Activated T-cell treated with anti-CD3 and anti-CD28 coated beads, Interleukin-2, amount 50 U/mL, for 4 hours (primary cell): Measurements from ENCODE around the gene XCR1. TPM values are rescaled to one million over a fixed set of nuclear protein-coding genes. Genes with fewer than 3 reads are reported as not detected.
"Not testable (repeated sequence)": the region's sequence is repeated elsewhere in the genome, so short reads cannot be mapped to it uniquely, and the experiment has no call there.

Experiments
- ATAC-seq, 2 donors: fragments of 200-7000 bp; cut with Tn5 transposase; one replicate each; pipeline ENCODE4 v1.10.0; 2021
- DNase-seq: peaks from one replicate; pipeline ENCODE4 v3.0.0-alpha.2; 2020
- H3K27me3 Mint-ChIP-seq: one replicate; pipeline ENCODE4 v1.8.0; 2021; ENCODE audit warnings: low read depth, mixed read lengths
- H3K36me3 Mint-ChIP-seq: one replicate; pipeline ENCODE4 v1.8.0; 2022; ENCODE audit warnings: mixed read lengths; ENCODE audit not compliant: insufficient read depth
- H3K4me1 Mint-ChIP-seq: one replicate; pipeline ENCODE4 v1.8.0; 2021; ENCODE audit warnings: low read depth, mixed read lengths
- H3K4me3 Mint-ChIP-seq: one replicate; pipeline ENCODE4 v1.8.0; 2021; ENCODE audit warnings: mild to moderate bottlenecking, moderate library complexity, mixed read lengths
- H3K9me3 Mint-ChIP-seq: one replicate; pipeline ENCODE4 v1.8.0; 2021; ENCODE audit warnings: mixed read lengths
- total RNA-seq, 3 donors: library from RNA; stranded (reverse); gene quantifications; one replicate each; pipeline ENCODE4 v1.2.1, GENCODE V29; 2021

The XCR1 gene
- total RNA-seq, 3 donors from 2014 or later, result not detected

- no peak for ATAC-seq
- peaks cover 1% of the 10 kb centered on the region for H3K36me3 Mint-ChIP-seq
- peaks cover 4% of the 10 kb centered on the region for H3K4me1 Mint-ChIP-seq
- no peaks in the 10 kb centered on the region for H3K27me3 Mint-ChIP-seq
- no peak overlapping the region for H3K4me3 Mint-ChIP-seq
- H3K9me3 Mint-ChIP-seq, result no peaks in the 10 kb centered on the region
- DNase-seq, result no peak
Observed at GRCh38 chr3:46006238-46007032, 20.8 kb downstream of the XCR1 start.

GRCh38 chr3:46003706-46004105 is 23.6 kb downstream of the XCR1 start:
- not testable (repeated sequence) for ATAC-seq, H3K9me3 Mint-ChIP-seq, H3K27me3 Mint-ChIP-seq, DNase-seq, H3K4me1 Mint-ChIP-seq, H3K36me3 Mint-ChIP-seq, H3K4me3 Mint-ChIP-seq

GRCh38 chr3:46001178-46001577 is 26.1 kb downstream of the XCR1 start:
- no peak for ATAC-seq

GRCh38 chr3:45997942-45998341 is 29.3 kb downstream of the XCR1 start:
- Mint-ChIP-seq H3K4me1 (peaks cover 22% of the 10 kb centered on the region), H3K4me3 (no peak overlapping the region)

More at GRCh38 chr3:46001178-46001577, 26.1 kb downstream of the XCR1 start:
- H3K36me3 Mint-ChIP-seq, result no peaks in the 10 kb centered on the region
- peaks cover 5% of the 10 kb centered on the region for H3K4me1 Mint-ChIP-seq
- no peak overlapping the region for H3K4me3 Mint-ChIP-seq
- H3K27me3 Mint-ChIP-seq, result no peaks in the 10 kb centered on the region
- DNase-seq, result no peak
- no peaks in the 10 kb centered on the region for H3K9me3 Mint-ChIP-seq

GRCh38 chr3:45997499-45997898 is 29.8 kb downstream of the XCR1 start:
- not testable (repeated sequence) for H3K36me3 Mint-ChIP-seq, H3K9me3 Mint-ChIP-seq, DNase-seq, H3K27me3 Mint-ChIP-seq, ATAC-seq, H3K4me3 Mint-ChIP-seq
- H3K4me1 Mint-ChIP-seq, result peaks cover 26% of the 10 kb centered on the region

More at GRCh38 chr3:45997942-45998341, 29.3 kb downstream of the XCR1 start:
- Mint-ChIP-seq H3K27me3 (no peaks in the 10 kb centered on the region), H3K36me3 (no peaks in the 10 kb centered on the region), H3K9me3 (no peaks in the 10 kb centered on the region)
- DNase-seq (no peak), ATAC-seq (no peak)

GRCh38 chr3:45995236-45996192 is 31.8 kb downstream of the XCR1 start, which contains the start of gene FYCO1:
FYCO1 (minus strand) TSS chr3:45995824; CDS start chr3:45984910, 10,914 bp downstream.
- Mint-ChIP-seq H3K9me3 (no peaks in the 10 kb centered on the region), H3K4me3 (peak within 1 kb of the TSS; percentile 87), H3K27me3 (no peaks in the 10 kb centered on the region), H3K4me1 (peaks cover 40% of the 10 kb centered on the region), H3K36me3 (no peaks in the 10 kb centered on the region)
- DNase-seq (peak; percentile 85), ATAC-seq (peak; percentile 84 to 86)

GRCh38 chr3:45994419-45995235 is 32.7 kb downstream of the XCR1 start:
- ATAC-seq (peak; percentile 41 to 43), DNase-seq (peak; percentile 40)
- Mint-ChIP-seq H3K36me3 (peaks cover 2% of the 10 kb centered on the region), H3K4me3 (peak overlapping the region; percentile 87), H3K27me3 (no peaks in the 10 kb centered on the region), H3K9me3 (no peaks in the 10 kb centered on the region), H3K4me1 (peaks cover 49% of the 10 kb centered on the region)

- Mint-ChIP-seq H3K9me3 (no peaks in the 10 kb centered on the region), H3K4me1 (peaks cover 60% of the 10 kb centered on the region), H3K36me3 (peaks cover 4% of the 10 kb centered on the region), H3K27me3 (no peaks in the 10 kb centered on the region), H3K4me3 (peak overlapping the region; percentile 21)
- peak; percentile 46 for DNase-seq
- peak; percentile 21 to 24 for ATAC-seq
Observed at GRCh38 chr3:45993421-45994027, 33.8 kb downstream of the XCR1 start.

GRCh38 chr3:45992821-45993221 is 34.5 kb downstream of the XCR1 start:
- Mint-ChIP-seq H3K4me1 (peaks cover 67% of the 10 kb centered on the region), H3K9me3 (no peaks in the 10 kb centered on the region), H3K36me3 (peaks cover 7% of the 10 kb centered on the region), H3K27me3 (no peaks in the 10 kb centered on the region), H3K4me3 (peak overlapping the region; percentile 12)
- DNase-seq (no peak), ATAC-seq (no peak)

- no peaks in the 10 kb centered on the region for H3K27me3 Mint-ChIP-seq
- no peaks in the 10 kb centered on the region for H3K9me3 Mint-ChIP-seq
- no peak for ATAC-seq
- H3K36me3 Mint-ChIP-seq, result peaks cover 7% of the 10 kb centered on the region
- H3K4me3 Mint-ChIP-seq, result no peak overlapping the region
- H3K4me1 Mint-ChIP-seq, result peaks cover 72% of the 10 kb centered on the region
- no peak for DNase-seq
Observed at GRCh38 chr3:45992133-45992729, 35.1 kb downstream of the XCR1 start.

GRCh38 chr3:45991341-45991740 is 35.9 kb downstream of the XCR1 start:
- Mint-ChIP-seq H3K4me3 (no peak overlapping the region), H3K9me3 (no peaks in the 10 kb centered on the region), H3K36me3 (peaks cover 7% of the 10 kb centered on the region), H3K4me1 (peaks cover 77% of the 10 kb centered on the region), H3K27me3 (no peaks in the 10 kb centered on the region)
- no peak for ATAC-seq
- DNase-seq, result no peak

- Mint-ChIP-seq H3K27me3 (no peaks in the 10 kb centered on the region), H3K4me1 (peaks cover 77% of the 10 kb centered on the region), H3K9me3 (no peaks in the 10 kb centered on the region), H3K4me3 (no peak overlapping the region), H3K36me3 (peaks cover 8% of the 10 kb centered on the region)
- ATAC-seq (no peak), DNase-seq (no peak)
Observed at GRCh38 chr3:45990181-45990580, 37.1 kb downstream of the XCR1 start.

GRCh38 chr3:45988804-45989203 is 38.5 kb downstream of the XCR1 start:
- H3K9me3 Mint-ChIP-seq, result no peaks in the 10 kb centered on the region
- no peak overlapping the region for H3K4me3 Mint-ChIP-seq
- peak; percentile 19 to 55 for ATAC-seq
- peaks cover 74% of the 10 kb centered on the region for H3K4me1 Mint-ChIP-seq
- H3K36me3 Mint-ChIP-seq, result peaks cover 20% of the 10 kb centered on the region
- no peak for DNase-seq
- no peaks in the 10 kb centered on the region for H3K27me3 Mint-ChIP-seq
